ENCODE measurements around the gene DENND4B. TPM values are rescaled to one million over a fixed set of nuclear protein-coding genes. Genes with fewer than 3 reads are reported as not detected.

Gene DENND4B
- total and polyA plus RNA-seq, 10 of the 15 experiments (the other 5 are each of a cell fraction or from before 2014, with no cell fraction given) = 12.0 to 74.8 (median 22.7) TPM

- no peaks in the 10 kb centered on the region for H3K9me3 ChIP-seq (replicated peaks; ENCODE audit: control insufficient read depth, insufficient read depth, low read length)
- peaks cover 72% of the 10 kb centered on the region for H3K79me2 ChIP-seq (ENCODE audit: control insufficient read depth, insufficient read depth, low read length)
- BruUV-seq (replicated peaks) = no TSS peak
- H3K4me2 ChIP-seq (ENCODE audit: control insufficient read depth, insufficient read depth) = no peak overlapping the region; the same call in 1 of the 2 replicates
- no peak overlapping the region for H3K27ac ChIP-seq (ENCODE audit: control insufficient read depth, insufficient read depth)
- H3K4me1 ChIP-seq (ENCODE audit: control insufficient read depth, insufficient read depth, low read length) = peaks cover 11% of the 10 kb centered on the region; the same call in 1 of the 2 replicates
- in situ Hi-C loops (cut with MboI) (no loop called here), intact Hi-C loops (cut with micrococcal nuclease; ENCODE audit: unreplicated experiment) (no loop called here)
- ChIA-PET SMC1A (ENCODE audit: uncharacterized antibody, unreplicated experiment) (interaction anchor here (0.8 to 6.9 kb wide), 2 partner anchors 7 to 15 kb away, joined by 5 to 31 read pairs; partner anchors contain the start of gene CREB3L4), RAD21 (ENCODE audit: unreplicated experiment) (interaction anchor here (0.8 to 2.0 kb wide), 6 partner anchors 8 to 155 kb away, joined by 3 to 6 read pairs (median 4); partner anchors contain the start of genes CREB3L4, DENND4B and JTB), CTCF (interaction anchor here (1.5 kb wide), 1 partner anchor 312 kb away, joined by 3 read pairs; no protein-coding TSS in a partner anchor), POLR2A (interaction anchor here (0.5 to 5.5 kb wide), 7 partner anchors 7 to 649 kb away, joined by 3 to 38 read pairs (median 3); partner anchors contain the start of genes CREB3L4, DENND4B, JTB and UBAP2L)
- H3K4me3 ChIP-seq = no peak overlapping the region
- H2AFZ ChIP-seq (ENCODE audit: control insufficient read depth, low read depth, low read length) = no peak overlapping the region
- H3K9ac ChIP-seq (ENCODE audit: control insufficient read depth, insufficient read depth, low read length) = no peak overlapping the region
- ATAC-seq = no peak
- peaks cover 9% of the 10 kb centered on the region; the same call in 1 of the 2 replicates for H4K20me1 ChIP-seq (ENCODE audit: control insufficient read depth, insufficient read depth)
- DNase-seq (ENCODE audit: low read depth, low spot score) = no peak
- FAIRE-seq = no peak
- WGBS (ENCODE audit: insufficient coverage, insufficient replicate concordance, low lambda C conversion rate, missing lambda C conversion rate) = 92% methylated on average over 3 of the region's 3 CpGs
- no peaks in the 10 kb centered on the region for H3K27me3 ChIP-seq (replicated peaks in 1 of 2; ENCODE audit: control insufficient read depth in 2 of 2, insufficient read depth in 2 of 2, low read length in 1 of 2)
- H3K36me3 ChIP-seq (ENCODE audit: control insufficient read depth in 2 of 2, insufficient read depth in 2 of 2, low read length in 1 of 2) = peaks cover 12 to 17% of the 10 kb centered on the region in 2 experiments
- TF ChIP-seq GABPA (IDR thresholded peaks at IDR 0.05; ENCODE audit: low read depth) (no peak), YBX1 (IDR thresholded peaks at IDR 0.05) (no peak), SMAD1 (IDR thresholded peaks at IDR 0.05; ENCODE audit: low read depth, partially characterized antibody) (no peak), ZNF24 (IDR thresholded peaks at IDR 0.05) (no peak), CHD2 (IDR thresholded peaks at IDR 0.05; ENCODE audit: borderline replicate concordance, low read depth, low read length) (no peak), NR2F1 (conservative IDR thresholded peaks at IDR 0.05) (no peak), RB1 (IDR thresholded peaks at IDR 0.05; ENCODE audit: borderline replicate concordance) (no peak), ZNF384 (IDR thresholded peaks at IDR 0.05; ENCODE audit: borderline replicate concordance, low read depth, low read length) (no peak), TCF3 (IDR thresholded peaks at IDR 0.05; ENCODE audit: borderline replicate concordance, insufficient read depth, low read depth, low read length) (no peak), NRF1 (conservative IDR thresholded peaks at IDR 0.05; ENCODE audit: low read depth, low read length) (no peak), CREM (IDR thresholded peaks at IDR 0.05; ENCODE audit: low read depth) (no peak), YY1 (IDR thresholded peaks at IDR 0.05; ENCODE audit: low read depth, low read length) (no peak), NR2C2 (IDR thresholded peaks at IDR 0.05; ENCODE audit: borderline replicate concordance, control insufficient read depth, insufficient read length, low read depth) (no peak)
- TF ChIP-seq, protein P1, sequence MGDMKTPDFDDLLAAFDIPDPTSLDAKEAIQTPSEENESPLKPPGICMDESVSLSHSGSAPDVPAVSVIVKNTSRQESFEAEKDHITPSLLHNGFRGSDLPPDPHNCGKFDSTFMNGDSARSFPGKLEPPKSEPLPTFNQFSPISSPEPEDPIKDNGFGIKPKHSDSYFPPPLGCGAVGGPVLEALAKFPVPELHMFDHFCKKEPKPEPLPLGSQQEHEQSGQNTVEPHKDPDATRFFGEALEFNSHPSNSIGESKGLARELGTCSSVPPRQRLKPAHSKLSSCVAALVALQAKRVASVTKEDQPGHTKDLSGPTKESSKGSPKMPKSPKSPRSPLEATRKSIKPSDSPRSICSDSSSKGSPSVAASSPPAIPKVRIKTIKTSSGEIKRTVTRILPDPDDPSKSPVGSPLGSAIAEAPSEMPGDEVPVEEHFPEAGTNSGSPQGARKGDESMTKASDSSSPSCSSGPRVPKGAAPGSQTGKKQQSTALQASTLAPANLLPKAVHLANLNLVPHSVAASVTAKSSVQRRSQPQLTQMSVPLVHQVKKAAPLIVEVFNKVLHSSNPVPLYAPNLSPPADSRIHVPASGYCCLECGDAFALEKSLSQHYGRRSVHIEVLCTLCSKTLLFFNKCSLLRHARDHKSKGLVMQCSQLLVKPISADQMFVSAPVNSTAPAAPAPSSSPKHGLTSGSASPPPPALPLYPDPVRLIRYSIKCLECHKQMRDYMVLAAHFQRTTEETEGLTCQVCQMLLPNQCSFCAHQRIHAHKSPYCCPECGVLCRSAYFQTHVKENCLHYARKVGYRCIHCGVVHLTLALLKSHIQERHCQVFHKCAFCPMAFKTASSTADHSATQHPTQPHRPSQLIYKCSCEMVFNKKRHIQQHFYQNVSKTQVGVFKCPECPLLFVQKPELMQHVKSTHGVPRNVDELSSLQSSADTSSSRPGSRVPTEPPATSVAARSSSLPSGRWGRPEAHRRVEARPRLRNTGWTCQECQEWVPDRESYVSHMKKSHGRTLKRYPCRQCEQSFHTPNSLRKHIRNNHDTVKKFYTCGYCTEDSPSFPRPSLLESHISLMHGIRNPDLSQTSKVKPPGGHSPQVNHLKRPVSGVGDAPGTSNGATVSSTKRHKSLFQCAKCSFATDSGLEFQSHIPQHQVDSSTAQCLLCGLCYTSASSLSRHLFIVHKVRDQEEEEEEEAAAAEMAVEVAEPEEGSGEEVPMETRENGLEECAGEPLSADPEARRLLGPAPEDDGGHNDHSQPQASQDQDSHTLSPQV (IDR thresholded peaks at IDR 0.05) = no peak
- TF ChIP-seq, protein P2, sequence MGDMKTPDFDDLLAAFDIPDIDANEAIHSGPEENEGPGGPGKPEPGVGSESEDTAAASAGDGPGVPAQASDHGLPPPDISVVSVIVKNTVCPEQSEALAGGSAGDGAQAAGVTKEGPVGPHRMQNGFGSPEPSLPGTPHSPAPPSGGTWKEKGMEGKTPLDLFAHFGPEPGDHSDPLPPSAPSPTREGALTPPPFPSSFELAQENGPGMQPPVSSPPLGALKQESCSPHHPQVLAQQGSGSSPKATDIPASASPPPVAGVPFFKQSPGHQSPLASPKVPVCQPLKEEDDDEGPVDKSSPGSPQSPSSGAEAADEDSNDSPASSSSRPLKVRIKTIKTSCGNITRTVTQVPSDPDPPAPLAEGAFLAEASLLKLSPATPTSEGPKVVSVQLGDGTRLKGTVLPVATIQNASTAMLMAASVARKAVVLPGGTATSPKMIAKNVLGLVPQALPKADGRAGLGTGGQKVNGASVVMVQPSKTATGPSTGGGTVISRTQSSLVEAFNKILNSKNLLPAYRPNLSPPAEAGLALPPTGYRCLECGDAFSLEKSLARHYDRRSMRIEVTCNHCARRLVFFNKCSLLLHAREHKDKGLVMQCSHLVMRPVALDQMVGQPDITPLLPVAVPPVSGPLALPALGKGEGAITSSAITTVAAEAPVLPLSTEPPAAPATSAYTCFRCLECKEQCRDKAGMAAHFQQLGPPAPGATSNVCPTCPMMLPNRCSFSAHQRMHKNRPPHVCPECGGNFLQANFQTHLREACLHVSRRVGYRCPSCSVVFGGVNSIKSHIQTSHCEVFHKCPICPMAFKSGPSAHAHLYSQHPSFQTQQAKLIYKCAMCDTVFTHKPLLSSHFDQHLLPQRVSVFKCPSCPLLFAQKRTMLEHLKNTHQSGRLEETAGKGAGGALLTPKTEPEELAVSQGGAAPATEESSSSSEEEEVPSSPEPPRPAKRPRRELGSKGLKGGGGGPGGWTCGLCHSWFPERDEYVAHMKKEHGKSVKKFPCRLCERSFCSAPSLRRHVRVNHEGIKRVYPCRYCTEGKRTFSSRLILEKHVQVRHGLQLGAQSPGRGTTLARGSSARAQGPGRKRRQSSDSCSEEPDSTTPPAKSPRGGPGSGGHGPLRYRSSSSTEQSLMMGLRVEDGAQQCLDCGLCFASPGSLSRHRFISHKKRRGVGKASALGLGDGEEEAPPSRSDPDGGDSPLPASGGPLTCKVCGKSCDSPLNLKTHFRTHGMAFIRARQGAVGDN (IDR thresholded peaks at IDR 0.05) = no peak
These were observed 12.9 kb upstream of the DENND4B start for GRCh38 chr1:153959454-153959853.

Measured in GM12878 (cell line).